HG03442 (cell line): Measurements from ENCODE around the gene ITPK1.

Experiments used
- ATAC-seq: cut with Tn5 transposase; IDR thresholded peaks from one replicate; pipeline ENCODE4 v1.9.1; 2021; ENCODE audit warnings: mild to moderate bottlenecking, moderate library complexity; ENCODE audit not compliant: unreplicated experiment

The ITPK1 gene

GRCh38 chr14:92928258-92928629, 187.5 kb downstream of the ITPK1 start:
- ATAC-seq: no peak

DNA sequence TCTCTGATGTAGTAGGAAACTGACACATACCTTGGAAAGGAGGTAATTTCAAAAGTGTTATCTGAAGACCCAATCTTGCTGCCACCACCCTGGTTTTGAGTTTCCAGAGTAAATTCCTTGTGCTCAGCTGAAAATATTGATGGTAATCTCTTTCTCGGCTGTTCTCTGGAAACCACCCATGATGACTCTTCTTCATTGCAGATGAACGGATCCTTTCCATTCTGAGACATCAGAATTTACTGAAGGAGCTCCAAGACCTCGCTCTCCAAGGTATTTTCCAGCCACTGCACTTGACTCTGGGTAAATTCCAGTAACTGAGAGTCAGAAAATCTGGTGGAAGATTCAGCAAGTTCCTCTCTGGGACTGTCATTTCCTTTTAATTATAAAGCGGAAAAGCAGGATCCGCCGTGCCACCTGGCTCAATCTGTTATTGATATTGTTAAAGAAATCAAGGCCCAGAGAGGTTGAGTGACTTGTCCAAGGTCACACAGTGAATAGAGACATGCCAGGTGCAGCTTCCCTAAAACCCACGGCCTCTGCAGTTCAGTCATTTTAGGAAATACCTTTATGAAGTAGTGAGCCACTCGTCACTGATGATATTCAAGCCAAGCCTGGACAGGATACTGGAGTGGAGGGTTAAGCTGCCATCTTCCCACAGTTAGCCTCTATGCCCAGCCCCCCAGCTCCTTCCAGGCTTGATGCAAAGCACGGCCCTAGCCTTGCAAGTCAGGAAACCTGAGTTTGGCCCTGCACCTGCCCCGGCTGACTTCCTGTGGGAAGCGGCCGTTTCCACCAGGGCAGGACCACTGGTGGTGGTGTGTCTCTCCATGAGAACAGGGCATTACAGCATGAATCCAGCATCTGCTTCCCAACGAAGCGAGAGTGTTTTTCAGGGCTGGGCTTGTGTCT, 188.1 kb downstream of the ITPK1 start:
- ATAC-seq: no peak

GRCh38 chr14:92926931-92927330, 188.8 kb downstream of the ITPK1 start:
- ATAC-seq: no peak

GRCh38 chr14:92926180-92926845, 189.4 kb downstream of the ITPK1 start:
- ATAC-seq: no peak

- ATAC-seq: no peak
Observed at GRCh38 chr14:92925446-92925845, 190.3 kb downstream of the ITPK1 start.

DNA sequence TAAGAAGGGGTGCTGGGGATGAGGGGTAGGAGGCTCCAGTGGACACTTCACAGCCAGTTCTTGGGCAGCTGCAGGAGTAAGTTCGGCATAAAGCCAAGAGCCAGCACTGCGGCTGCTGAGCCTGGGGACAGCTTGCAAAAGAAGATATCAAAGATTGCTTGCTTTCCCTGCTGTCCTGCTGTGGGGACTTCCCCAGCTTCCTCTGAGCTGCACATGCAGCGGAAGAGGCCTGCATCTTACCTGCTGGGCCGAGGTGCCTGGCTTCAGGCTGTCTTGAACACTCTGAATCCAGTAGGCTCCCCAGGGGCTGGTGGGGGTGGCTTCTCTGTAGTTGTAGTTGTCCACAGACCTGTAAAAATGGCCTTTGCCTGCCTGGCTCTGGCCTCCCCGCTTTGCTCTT, 191.5 kb downstream of the ITPK1 start:
- no peak for ATAC-seq

GRCh38 chr14:92923744-92924103, 192.0 kb downstream of the ITPK1 start:
- ATAC-seq: no peak

- no peak for ATAC-seq
Observed at GRCh38 chr14:92922883-92923743, 192.6 kb downstream of the ITPK1 start, which contains the start of gene CHGA. TSS of gene CHGA (plus strand) at chr14:92923150. CDS start at chr14:92923360, 210 bp downstream.

DNA sequence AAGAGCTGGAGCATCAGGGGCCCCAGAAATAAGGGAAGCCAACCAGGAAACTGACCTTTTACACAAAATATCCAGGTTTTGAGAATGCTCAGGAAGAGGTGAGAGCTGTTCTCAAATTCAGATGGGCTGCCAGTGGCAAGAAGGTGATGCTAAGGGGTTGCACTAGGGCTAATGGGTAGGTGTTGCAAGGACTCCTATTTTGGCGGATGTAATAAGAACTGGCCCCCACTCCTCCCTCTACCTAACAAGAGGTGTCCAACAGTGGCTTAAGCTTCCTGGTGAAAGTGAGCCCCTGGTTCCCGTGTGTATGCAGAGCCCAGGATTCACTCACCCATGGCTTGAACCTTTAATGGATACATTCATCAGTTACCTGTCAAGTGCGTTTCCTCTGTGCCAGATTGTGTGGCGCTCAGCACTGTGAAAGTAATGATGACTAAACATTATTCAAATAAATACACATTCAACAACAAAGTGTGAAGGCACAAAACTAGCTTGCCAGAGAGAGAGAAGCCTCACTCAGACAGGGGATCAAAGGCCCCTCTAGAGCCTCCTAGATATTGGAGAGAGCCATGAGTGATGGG, 193.5 kb downstream of the ITPK1 start:
- ATAC-seq: no peak

- no peak for ATAC-seq
Observed at GRCh38 chr14:92920001-92920400, 195.7 kb downstream of the ITPK1 start.

DNA sequence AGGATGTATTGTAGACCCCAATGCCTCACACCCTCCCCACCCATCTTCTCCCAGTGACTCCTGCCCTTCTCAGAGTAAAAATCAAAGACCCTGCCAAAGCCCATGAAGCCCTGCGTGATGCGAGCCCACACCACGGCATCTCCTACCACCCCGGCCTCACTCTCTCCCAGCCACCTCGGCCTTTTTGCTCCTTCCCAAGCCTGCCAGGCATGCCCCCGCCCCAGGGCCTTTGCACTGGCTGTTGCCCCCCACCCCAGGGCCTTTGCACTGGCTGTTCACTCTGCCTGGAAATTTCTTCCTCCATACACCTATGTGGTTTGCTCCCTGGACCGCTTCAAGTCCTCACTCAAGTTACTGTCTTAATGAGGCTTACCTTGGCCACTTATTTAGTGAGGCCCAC, 197.8 kb downstream of the ITPK1 start:
- ATAC-seq: no peak

- no peak for ATAC-seq
Observed at GRCh38 chr14:92917041-92917940, 198.4 kb downstream of the ITPK1 start.

GRCh38 chr14:92916201-92916600, 199.5 kb downstream of the ITPK1 start:
- no peak for ATAC-seq

GRCh38 chr14:92914087-92914656, 201.6 kb downstream of the ITPK1 start:
- no peak for ATAC-seq

GRCh38 chr14:92907316-92907911, 208.3 kb downstream of the ITPK1 start:
- no peak for ATAC-seq

GRCh38 chr14:92906823-92907222, 208.9 kb downstream of the ITPK1 start:
- no peak for ATAC-seq

DNA sequence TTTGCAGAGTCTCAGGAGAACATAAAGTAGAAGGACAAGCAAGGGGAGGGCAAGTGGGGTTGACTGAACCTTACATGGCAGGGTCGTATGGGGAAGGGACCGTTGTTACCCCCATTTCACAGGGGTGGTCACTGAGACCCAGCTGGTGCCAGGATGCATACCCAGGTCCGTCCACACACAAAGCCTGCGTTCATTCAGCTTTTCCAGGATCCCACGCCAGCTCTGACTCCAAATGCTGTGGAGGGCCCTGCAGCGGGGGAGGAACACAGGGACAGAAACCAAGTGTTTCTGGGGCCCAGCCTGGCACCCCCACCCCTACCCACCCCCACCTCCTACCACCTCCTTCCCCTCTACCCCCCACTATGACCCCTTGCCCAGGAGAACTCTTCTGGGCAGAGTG, 209.3 kb downstream of the ITPK1 start:
- no peak for ATAC-seq

DNA sequence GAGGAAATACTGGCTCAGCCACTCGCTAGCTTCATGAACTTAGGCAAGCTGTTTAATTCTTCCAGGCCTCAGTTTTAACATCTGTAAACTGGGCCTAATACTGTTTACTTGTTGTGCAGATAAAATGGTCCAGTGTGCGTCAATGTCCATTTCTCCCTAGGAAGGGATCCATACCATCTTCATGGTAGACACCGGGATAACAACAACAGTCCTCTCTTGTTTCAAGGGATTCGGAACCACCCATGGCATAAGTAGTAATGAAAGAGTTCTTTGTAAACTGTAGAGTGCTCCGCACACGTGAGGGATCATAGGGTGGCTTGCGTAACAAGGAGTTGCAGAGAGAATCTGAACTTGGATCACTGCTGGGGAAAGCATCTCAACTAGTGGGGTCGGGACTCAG, 210.1 kb downstream of the ITPK1 start:
- no peak for ATAC-seq

DNA sequence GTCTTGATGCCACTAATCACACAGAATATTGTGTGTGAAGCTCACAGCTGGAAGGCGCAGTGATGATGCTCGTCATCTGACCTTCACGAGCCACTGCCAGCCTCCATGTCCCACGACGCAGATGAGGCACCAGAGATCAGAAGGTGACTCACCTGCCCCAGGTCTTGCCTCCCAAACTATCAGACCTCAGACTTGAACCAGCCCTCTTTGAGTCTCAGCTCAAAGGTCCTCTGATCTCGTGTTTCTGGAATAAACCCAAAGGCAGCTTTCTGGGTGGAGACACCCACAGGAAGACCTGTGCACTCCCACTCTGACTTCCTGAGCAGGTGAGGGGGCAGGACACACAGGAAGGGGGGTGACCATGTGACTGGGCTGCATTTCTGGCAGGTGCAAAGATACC, 212.4 kb downstream of the ITPK1 start:
- no peak for ATAC-seq
